Natural killer cell (primary cell): ENCODE measurements around the gene CHD5. TPM values are rescaled to one million over a fixed set of nuclear protein-coding genes. Genes with fewer than 3 reads are reported as not detected.

Experiments
- ATAC-seq, 3 donors: fragments of 150-1000 bp in 2 of 3; fragments of 200-7000 bp in 1 of 3; cut with Tn5 transposase; 1 replicate in 1 of 3; 2 replicates in 2 of 3; pipeline ENCODE4 v1.10.0; 2021; ENCODE audit warnings: mild to moderate bottlenecking in 2 of 3, moderate library complexity in 2 of 3
- DNase-seq, 2 donors: peaks; one replicate each; pipeline versions ENCODE4 v3.0.0 to v3.0.0-alpha.2; 2013 to 2021; ENCODE audit warnings: mixed read lengths in 1 of 2
- H3K27ac ChIP-seq: one replicate; pipeline ENCODE4 v1.5.1; 2013; ENCODE audit warnings: mild to moderate bottlenecking, low read length
- H3K27me3 ChIP-seq: one replicate; pipeline ENCODE4 v1.6.1; 2013; ENCODE audit warnings: low read length; ENCODE audit not compliant: control insufficient read depth, insufficient read depth
- H3K36me3 ChIP-seq: one replicate; pipeline ENCODE4 v1.6.1; 2013; ENCODE audit warnings: low read length; ENCODE audit not compliant: control insufficient read depth, insufficient read depth
- H3K4me1 ChIP-seq: one replicate; pipeline ENCODE4 v1.6.1; 2013; ENCODE audit warnings: low read length; ENCODE audit not compliant: control insufficient read depth, insufficient read depth
- H3K4me3 ChIP-seq: one replicate; pipeline ENCODE4 v1.5.1; 2013; ENCODE audit warnings: low read length
- H3K9me3 ChIP-seq: one replicate; pipeline ENCODE4 v1.6.1; 2013; ENCODE audit warnings: low read length; ENCODE audit not compliant: control insufficient read depth, insufficient read depth
- H3K27ac Mint-ChIP-seq, 2 donors: one replicate each; pipeline ENCODE4 v1.8.0; 2022; ENCODE audit warnings: mild to moderate bottlenecking in 2 of 2, mixed read lengths in 2 of 2, moderate library complexity in 1 of 2
- H3K27me3 Mint-ChIP-seq, 2 donors: one replicate each; pipeline ENCODE4 v1.8.0; 2022; ENCODE audit warnings: low read depth in 2 of 2, mixed read lengths in 2 of 2
- H3K36me3 Mint-ChIP-seq: one replicate; pipeline ENCODE4 v1.8.0; 2022; ENCODE audit warnings: mixed read lengths
- H3K4me1 Mint-ChIP-seq, 2 donors: one replicate each; pipeline ENCODE4 v1.8.0; 2022; ENCODE audit warnings: mixed read lengths in 2 of 2
- H3K4me3 Mint-ChIP-seq: one replicate; pipeline ENCODE4 v1.8.0; 2022; ENCODE audit warnings: mild to moderate bottlenecking, moderate library complexity, mixed read lengths
- H3K9me3 Mint-ChIP-seq, 2 donors: one replicate each; pipeline ENCODE4 v1.8.0; 2022; ENCODE audit warnings: mixed read lengths in 2 of 2
- CTCF ChIP-seq: fragments of 200-600 bp; IDR thresholded peaks from one replicate; pipeline ENCODE4 v1.8.0; 2022; ENCODE audit warnings: antibody characterized with exemption
- WGBS: methylation state at CpG from one replicate; pipeline ENCODE4 v1.1.7; 2013; ENCODE audit warnings: missing lambda C conversion rate; ENCODE audit not compliant: insufficient coverage; 5-methylcytosine and 5-hydroxymethylcytosine counted together
- intact Hi-C: fragments of 100-400 bp; cut with micrococcal nuclease; formaldehyde crosslinking; loops from one replicate; pipeline ENCODE4 v1.14.2; 2022
- total RNA-seq, 4 donors: library from RNA; stranded (reverse); fragments of 120-200 nt in 1 of 4; gene quantifications; one replicate each; pipeline versions ENCODE4 v1.2.3 to v1.2.4, GENCODE V29; 2013 to 2022

CHD5 gene
- total RNA-seq, 3 donors from 2014 or later (not counting 1 experiment from before 2014, with no cell fraction given): 0.34 to 1.2 (median 0.73) TPM

- no peaks in the 10 kb centered on the region for H3K4me1 ChIP-seq
- H3K27me3 ChIP-seq: no peaks in the 10 kb centered on the region
- intact Hi-C loops: no loop called here
- no peak overlapping the region for H3K27ac ChIP-seq
- Mint-ChIP-seq H3K27ac (no peak overlapping the region), H3K4me3 (no peak overlapping the region), H3K9me3 (no peaks in the 10 kb centered on the region), H3K4me1 (no peaks in the 10 kb centered on the region), H3K27me3 (no peaks in the 10 kb centered on the region), H3K36me3 (no peaks in the 10 kb centered on the region)
- ATAC-seq (no peak), DNase-seq (no peak)
- H3K36me3 ChIP-seq: no peaks in the 10 kb centered on the region
- no peak overlapping the region for H3K4me3 ChIP-seq
- WGBS: 88% methylated on average over 15 of the region's 15 CpGs
- no peak for TF ChIP-seq CTCF
- no peaks in the 10 kb centered on the region for H3K9me3 ChIP-seq
Observed at GRCh38 chr1:6133146-6133895, 46.8 kb downstream of the CHD5 start.

DNA sequence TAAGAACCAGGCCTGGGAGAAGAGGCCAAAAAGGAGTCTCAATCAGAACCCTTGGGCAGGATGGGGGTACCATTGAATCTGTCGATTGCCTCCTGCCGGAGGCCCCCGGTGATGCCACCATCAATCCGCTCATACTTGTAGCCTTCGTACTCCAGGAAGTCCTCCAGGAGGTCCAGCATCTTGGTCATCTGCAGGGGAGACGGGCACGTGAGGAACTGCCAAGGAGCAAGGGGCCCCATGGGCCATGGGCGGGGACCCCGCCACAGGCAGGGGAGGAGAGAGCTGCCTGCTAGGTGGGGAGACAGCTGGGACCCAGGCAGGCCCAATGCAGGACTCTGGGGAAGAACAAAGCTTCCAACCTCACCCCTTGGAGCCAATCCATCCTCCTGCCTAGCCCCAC lies 48.6 kb downstream of the CHD5 start:
- Mint-ChIP-seq H3K27ac (no peak overlapping the region), H3K4me3 (no peak overlapping the region), H3K9me3 (no peaks in the 10 kb centered on the region), H3K36me3 (no peaks in the 10 kb centered on the region), H3K27me3 (peaks cover 0 to 2% of the 10 kb centered on the region in 2 donors), H3K4me1 (peaks cover 5 to 6% of the 10 kb centered on the region in 2 donors)
- WGBS: 92% methylated on average over 9 of the region's 9 CpGs
- Histone ChIP-seq H3K4me1 (peaks cover 8% of the 10 kb centered on the region), H3K27ac (no peak overlapping the region), H3K36me3 (no peaks in the 10 kb centered on the region), H3K27me3 (no peaks in the 10 kb centered on the region), H3K9me3 (no peaks in the 10 kb centered on the region), H3K4me3 (no peak overlapping the region)
- DNase-seq (no peak), ATAC-seq (no peak)
- no peak for TF ChIP-seq CTCF
- intact Hi-C loops: no loop called here

GRCh38 chr1:6130596-6130995 lies 49.5 kb downstream of the CHD5 start:
- no peak for TF ChIP-seq CTCF

GRCh38 chr1:6130036-6130435 lies 50.1 kb downstream of the CHD5 start:
- intact Hi-C loops: no loop called here
- no peak overlapping the region for H3K4me3 Mint-ChIP-seq

More at GRCh38 chr1:6130596-6130995, 49.5 kb downstream of the CHD5 start:
- Mint-ChIP-seq H3K36me3 (no peaks in the 10 kb centered on the region), H3K9me3 (no peaks in the 10 kb centered on the region), H3K4me1 (peaks cover 5 to 6% of the 10 kb centered on the region in 2 donors), H3K4me3 (no peak overlapping the region), H3K27me3 (peaks cover 0 to 4% of the 10 kb centered on the region in 2 donors), H3K27ac (no peak overlapping the region)
- 87% methylated on average over 7 of the region's 7 CpGs for WGBS
- intact Hi-C loops: no loop called here
- Histone ChIP-seq H3K4me1 (peaks cover 8% of the 10 kb centered on the region), H3K36me3 (no peaks in the 10 kb centered on the region), H3K27me3 (no peaks in the 10 kb centered on the region), H3K4me3 (no peak overlapping the region), H3K9me3 (no peaks in the 10 kb centered on the region), H3K27ac (no peak overlapping the region)
- DNase-seq (no peak), ATAC-seq (no peak)

More at GRCh38 chr1:6130036-6130435, 50.1 kb downstream of the CHD5 start:
- DNase-seq: no peak
- peaks cover 8% of the 10 kb centered on the region for H3K4me1 ChIP-seq
- no peak overlapping the region for H3K4me3 ChIP-seq
- WGBS: 80% methylated on average over 11 of the region's 11 CpGs
- TF ChIP-seq CTCF: no peak
- Mint-ChIP-seq H3K9me3 (no peaks in the 10 kb centered on the region), H3K27me3 (peaks cover 0 to 5% of the 10 kb centered on the region in 2 donors), H3K27ac (no peak overlapping the region), H3K36me3 (no peaks in the 10 kb centered on the region), H3K4me1 (peaks cover 5 to 6% of the 10 kb centered on the region in 2 donors)
- no peaks in the 10 kb centered on the region for H3K36me3 ChIP-seq
- no peak for ATAC-seq
- no peaks in the 10 kb centered on the region for H3K27me3 ChIP-seq
- H3K27ac ChIP-seq: no peak overlapping the region
- H3K9me3 ChIP-seq: no peaks in the 10 kb centered on the region
